GM19438 (cell line): ENCODE results near the gene CTNND2.

ENCODE experiments used
- ATAC-seq: cut with Tn5 transposase; IDR thresholded peaks from one replicate; pipeline ENCODE4 v1.9.1; 2021; ENCODE audit warnings: low read depth; ENCODE audit not compliant: unreplicated experiment

Gene CTNND2

DNA sequence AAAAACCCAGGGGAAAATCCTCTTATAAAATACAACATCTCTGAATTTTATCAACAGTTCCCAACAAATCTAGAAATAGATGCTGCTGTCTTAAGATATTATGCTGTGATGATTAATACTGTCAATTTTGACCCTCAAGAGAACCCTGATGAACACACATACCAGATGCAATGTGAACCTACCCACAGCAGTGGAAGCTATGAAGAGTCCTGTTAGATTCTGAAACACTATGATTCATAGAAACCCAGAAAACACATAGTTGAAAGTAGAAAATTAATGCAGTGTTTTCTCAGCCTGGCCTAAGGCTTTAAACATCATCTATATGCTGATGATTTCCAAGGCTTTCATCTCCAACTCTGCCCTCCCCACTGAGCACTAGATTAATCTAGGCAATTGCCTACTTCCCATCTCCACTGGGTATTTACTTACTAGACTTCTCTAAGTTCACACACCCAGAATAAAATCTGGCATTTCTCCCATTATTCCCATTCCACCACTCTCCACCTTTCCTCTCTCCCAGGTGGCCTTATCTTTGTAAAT, 296.2 kb downstream of the CTNND2 start:
- no peak for ATAC-seq

DNA sequence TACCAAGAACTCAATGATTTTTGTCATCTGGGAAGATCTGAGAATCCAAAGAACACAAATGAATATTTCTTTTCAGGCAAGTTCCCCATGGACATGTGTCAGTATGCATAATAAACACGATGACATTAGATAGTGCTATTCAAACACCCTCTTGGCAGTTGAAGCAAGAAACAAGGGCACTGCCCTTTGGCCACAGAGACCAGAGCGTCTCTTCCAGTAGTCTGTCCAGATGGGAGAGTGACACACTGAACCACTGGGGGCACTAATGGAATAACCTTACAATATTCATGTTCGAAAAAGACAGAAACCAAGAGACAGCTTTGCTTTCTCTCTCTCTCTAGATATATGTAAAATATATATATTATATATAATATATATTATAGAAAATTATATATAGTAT, 301.9 kb downstream of the CTNND2 start:
- no peak for ATAC-seq

DNA sequence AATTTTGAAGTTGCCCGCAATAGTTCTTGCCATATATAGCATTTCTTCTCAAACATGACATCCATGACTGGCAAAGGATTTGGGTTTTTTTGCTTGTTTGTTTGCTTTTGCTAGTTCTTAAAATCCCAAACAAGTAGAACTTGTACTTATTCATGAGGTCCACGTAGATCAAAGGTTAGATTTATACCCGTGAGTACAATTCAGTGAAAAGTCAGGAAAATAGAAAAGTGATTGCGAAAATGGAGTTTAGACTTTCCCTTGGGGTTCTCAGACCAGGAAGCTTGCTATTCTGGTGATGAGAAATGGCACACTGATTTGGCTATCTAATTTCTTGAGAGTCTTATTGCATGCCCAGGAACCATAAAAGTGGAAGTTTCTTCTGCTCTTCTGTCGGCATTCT, 304.7 kb downstream of the CTNND2 start:
- ATAC-seq: no peak

DNA sequence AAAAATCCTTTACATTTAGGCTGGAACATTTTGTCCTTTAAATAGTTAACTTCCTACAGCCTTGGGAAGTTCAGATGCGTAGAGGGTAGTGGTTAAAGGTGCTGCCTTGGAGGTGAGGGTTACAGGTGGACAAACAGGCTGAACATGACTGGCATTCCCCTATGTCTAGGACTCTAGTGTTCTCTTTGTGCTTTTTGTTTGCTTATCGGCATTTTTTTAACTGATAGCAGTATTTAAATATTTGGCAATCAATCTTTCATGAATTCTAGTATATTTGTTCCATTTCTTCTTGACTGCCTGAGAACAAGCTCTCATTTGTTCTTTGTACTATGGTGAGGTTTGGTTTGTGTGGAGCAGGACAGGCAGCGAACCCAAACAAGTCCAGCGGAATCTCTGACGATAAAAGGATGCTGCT, 307.6 kb downstream of the CTNND2 start:
- no peak for ATAC-seq

DNA sequence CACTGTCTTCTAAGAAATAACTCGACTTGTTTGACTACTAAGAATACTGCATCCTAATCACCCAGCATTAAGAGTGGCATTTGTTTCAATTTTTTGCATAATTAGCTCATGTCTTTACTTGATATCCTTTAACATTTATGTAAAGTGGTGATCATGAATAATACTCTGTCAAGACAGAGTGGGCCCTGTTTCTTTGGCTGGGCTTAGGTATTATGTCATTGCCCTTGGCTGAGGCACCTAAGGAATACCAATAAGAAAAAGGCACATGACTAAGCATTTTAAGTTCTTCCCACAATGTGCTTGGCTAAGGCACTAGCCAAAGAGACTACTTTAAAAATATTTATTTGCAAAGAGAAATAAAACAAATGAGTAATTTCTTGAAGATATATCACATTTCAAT, 308.1 kb downstream of the CTNND2 start:
- ATAC-seq: no peak

DNA sequence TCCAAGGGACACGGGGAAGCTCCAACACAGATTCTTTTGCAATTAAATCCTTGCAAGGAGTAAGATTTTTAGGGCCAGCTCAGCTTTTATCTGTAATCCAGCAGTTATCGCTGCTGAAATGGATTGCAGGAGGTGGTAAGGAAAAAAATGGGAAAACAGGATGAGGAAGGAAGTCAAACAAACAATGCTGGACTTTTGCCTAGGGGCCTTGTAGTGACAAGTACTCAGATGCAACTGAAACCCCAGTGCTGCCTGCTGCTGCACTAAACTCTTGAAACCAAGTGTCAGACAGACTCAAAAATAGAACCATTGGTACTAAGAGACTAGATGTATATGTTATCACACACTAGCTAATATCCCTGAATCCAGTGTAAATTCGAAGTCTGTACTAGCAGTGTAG, 309.2 kb downstream of the CTNND2 start:
- no peak for ATAC-seq

DNA sequence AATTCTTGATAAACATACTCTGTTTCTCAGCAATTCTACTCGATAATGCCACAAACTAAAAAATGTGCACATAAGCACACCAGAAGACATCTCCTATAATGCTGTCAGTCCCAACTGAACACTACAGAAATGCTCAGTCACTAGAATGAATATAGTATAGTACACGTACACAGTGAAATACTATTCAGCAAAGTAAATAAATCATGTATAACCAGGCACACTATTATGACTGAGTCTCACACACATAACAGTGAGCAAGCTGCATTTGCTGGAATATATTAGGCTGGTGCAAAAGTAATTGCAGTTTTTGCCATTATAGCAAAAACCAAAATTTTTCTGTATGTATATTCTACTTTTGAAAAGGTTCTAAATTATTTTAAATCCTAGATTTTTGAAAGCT, 310.2 kb downstream of the CTNND2 start:
- no peak for ATAC-seq

DNA sequence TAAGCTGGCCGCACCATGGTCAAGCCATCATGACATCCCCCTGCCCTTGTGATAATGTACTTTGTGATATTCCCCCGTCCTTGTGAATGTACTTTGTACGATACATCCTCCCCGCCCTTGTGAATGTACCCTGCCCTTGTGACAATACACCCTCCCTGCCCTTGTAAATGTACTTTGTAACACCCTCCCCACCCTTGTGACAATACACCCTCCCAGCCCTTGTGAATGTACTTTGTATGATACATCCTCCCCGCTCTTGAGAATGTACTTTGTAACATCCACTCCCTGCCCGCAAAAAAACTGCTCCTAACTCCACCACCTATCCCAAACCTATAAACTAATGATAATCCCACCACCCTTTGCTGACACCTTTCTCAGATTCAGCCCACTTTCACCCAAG, 313.8 kb downstream of the CTNND2 start:
- no peak for ATAC-seq

DNA sequence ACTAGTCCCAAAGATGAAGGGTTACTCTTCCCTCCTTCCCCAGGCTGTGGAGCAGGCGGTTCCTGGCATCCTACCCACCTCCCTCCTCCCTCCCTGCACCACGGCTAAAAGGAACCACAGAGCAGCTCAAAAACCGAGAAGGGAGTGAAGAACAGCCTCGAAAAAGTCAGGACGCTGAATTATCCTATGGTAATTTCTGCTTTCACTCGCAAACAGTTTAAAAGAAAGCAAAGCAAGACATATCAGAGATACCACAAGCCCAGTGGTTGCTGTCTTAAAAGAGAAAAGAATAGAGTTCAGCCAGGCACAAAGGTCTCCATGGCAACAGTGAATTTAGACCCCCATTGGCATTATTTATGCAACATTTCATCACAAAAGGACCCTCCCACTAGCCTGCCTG, 315.4 kb downstream of the CTNND2 start:
- ATAC-seq: no peak

DNA sequence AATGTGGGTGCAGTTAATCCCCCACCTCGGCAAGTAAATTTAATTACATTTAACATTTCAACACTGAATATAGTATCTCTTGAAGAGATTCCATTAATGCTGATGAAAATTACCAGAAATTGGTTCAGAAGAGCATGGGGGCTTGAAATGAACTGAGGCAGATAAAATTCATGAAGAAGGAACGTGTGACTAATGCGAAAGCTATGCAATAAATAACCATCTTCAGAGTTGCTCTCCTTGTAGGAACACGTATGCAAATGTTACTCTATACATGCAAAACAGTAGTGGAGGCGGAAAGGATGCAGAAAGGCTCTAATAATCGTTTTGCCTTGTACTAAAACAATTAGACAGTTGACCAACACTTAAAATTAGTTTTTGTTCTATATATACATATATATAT, 320.2 kb downstream of the CTNND2 start:
- no peak for ATAC-seq

DNA sequence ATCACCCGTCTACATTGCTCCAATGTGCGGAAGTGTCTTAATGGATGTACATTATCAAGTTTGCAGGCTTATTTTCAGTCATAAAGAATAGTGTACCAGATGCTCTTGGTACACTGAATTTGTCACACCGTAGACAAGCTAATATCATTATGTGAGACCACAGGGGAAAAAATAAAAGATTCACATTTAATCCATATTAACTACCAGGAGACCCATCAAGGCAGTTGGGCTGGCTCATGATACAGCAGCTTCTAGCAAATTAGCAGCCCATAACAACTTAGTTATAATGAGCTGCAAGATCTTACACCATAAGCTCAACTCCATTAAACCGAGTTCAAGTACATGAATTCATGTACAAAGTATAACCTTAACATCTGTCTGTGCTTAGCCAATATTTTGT, 324.9 kb downstream of the CTNND2 start:
- ATAC-seq: no peak

DNA sequence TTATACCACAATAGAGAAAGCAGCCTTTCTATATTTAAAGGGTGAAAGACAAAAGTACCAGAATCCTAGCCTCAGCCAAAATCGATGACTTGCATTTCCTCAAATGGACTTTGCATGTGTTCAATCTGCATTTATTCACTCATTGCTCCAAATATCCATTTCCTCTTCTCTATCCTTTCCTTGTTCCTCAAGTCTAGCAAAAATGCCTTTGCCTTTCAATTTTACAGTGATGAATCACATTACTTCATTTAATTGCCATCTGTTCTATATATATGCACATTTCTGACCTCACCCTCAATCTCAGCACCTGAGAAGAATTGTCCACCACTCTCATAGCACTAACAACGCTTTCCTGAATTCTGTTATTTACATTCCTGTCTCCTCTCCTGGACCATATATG, 329.5 kb downstream of the CTNND2 start:
- no peak for ATAC-seq

DNA sequence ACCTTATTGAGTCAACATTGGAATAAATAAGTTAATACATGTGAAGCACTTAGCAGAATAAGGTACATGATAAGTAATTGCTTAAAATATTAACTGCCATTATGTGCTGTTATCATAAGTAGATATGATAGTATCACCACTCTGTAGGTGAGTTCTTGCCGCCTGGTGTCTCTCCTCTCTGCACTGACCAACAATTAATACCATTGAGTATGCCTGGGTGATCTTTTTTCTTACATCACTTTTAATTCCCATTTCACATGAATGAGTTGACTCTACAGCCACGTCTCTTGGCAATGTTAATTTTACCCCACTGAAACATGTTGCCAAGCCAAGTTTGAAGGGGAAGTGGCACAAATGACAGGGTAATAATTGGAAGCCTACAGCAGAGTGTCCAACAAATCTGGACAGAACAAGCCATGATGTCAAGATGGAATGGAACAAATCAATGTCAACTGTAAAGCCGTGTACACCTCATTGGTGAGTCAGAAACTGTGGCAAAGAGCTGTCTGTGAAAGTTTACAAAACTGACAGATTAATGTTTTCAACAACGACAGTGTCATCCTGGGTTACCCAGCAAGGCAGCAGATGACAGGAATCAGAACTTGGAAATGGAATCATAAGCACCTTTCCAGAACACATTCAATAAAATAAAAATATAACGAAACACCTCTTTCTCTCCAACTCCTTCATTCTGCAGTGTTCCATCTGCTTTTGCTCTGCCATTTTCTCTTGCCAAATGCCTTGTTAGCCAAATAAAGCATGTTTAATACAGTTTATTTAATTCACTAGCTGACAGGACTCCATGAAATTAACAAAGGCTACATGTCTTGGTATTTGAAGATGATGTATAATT, 330.9 kb downstream of the CTNND2 start:
- no peak for ATAC-seq

DNA sequence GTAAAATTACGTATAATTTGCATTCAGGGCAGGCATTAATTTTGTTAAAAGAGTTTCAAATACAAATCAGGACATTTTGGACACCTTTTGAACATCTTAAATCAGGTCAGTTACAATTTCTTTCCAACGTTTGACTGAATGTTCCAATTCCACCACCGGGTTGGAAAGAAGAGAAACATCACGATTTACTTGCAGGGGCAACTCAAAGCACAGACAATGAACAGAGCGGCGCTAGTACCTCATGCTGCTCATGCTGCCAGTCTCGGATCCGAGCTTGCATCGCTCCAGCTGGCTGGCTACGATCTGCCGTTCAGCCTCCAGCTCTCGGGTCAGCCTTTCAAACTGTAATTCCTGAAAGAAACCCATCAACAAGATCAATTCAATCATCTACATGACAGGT, 339.5 kb downstream of the CTNND2 start:
- ATAC-seq: no peak

DNA sequence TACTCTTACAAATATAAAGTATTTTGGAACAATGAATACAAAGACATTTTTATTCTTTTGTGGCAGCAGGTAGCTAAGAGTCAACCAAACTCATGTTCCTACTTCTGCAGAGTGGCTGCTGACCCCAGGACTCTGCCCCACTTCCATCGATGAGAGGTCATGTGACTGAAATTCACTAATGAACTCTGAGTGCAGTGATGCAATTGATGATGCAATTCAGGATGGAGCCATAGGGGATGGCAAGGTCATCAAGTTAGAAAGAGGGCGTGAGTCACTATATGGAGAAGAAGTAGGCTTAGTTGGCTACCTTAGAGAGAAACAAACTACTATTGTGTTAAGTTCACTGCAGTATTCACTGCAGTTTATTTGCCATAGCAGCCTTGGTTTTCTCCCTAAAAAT, 340.4 kb downstream of the CTNND2 start:
- no peak for ATAC-seq

DNA sequence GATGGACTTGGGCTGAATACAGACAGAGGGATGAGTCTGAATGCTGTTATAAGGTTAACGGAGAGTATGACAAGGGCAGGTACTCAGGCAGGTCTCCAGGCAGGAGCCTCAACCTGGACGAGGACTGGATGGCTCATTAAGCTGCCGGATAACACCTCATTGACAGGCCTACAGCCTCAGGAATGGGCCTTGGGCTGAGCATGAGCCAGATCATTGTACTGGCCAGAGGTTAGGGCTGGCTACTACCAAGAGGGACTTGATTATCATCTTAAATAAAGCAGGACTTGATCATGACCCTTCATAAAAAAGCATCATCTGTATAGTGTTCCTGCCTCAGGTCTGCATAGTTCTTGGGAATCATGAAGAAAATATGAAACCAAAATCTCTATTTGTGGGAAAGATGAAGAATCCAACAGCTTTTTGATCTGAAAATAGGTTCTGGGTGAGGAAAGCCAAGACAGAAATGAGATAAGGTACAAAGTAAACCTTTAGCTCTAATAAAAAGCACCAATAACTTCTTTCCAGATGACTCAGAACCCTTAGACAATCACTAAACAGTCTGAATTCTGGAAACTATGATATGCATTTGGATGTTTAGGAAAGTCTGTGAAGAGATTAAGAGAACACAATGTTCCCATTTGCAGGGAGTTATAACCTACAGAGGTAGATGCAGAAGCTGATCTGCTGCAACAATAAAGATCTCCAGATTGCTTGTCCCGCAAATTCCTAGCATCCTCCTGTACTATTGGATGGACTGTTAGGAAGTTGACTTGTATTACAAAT, 343.1 kb downstream of the CTNND2 start:
- ATAC-seq: no peak

DNA sequence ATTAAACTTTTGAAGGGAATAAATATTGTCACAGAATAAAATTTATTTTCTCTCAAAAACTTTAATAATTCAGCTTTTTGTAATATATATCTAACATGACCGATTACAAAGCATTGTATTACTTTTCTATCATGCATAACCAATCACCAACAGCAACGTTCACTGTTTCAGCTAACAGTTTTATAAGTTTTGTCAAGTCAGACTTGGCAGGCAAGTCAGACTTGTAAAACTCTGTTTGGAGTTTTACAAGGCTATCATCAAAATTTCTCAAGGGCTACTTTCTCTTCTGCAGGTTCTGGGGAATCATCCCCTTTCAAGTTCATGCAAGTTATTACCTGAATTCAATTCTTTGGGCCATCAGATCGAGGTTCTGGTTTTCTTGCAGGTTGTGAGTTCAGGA, 347.2 kb downstream of the CTNND2 start:
- no peak for ATAC-seq

DNA sequence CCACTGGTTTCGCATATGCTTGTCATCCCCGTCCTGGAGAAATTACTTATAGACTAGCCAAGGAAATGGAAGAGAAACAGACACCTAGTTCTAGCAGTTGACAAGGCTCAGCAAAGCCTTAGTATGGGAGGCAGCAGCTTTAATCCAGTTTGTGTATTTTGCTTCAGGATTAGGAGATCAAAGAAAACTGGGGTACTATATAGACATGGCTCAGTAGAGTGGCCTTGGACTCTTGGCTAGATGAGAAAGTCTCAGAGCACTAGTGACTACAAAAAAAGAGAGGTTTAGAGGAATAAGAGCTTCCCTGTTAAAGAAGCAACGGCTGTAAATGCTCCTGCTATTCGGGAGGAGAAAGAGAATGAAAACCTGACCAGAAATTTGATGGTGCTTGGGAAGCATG, 349.1 kb downstream of the CTNND2 start:
- no peak for ATAC-seq

DNA sequence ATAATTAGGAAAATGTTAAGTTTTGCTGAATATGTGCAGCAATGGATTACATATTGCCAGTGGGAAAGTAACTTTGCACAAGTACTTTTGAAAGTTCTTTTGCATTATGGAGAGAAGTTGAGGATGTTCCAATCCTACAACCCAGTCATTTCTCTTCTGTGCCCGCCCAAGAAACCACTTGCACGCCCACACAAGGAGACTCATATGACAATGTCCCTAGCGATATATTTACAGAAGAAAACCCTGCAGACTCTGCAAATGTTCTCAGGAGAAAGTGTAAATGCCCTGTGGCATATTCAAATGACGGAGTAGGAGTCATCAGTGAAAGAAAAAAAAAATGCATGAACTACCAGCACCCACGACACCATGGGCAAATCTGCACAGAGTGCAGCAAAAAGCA, 356.5 kb downstream of the CTNND2 start:
- no peak for ATAC-seq

DNA sequence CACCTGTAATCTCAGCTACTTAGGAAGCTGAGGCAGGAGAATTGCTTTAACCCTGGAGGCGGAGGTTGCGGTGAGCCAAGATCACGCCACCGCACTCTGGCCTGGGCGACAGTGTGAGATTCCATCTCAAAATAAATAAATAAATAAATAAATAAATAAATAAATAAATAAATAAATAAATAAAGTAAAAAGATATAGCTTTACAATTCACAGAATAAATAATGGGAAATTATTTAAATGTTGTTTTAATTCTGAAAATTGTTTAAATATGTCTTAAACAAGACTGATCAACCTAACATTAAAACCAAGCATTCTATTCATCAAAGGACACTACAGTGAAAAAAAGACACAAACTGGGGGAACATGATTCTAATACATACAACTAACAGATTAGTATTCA, 357.1 kb downstream of the CTNND2 start:
- no peak for ATAC-seq

DNA sequence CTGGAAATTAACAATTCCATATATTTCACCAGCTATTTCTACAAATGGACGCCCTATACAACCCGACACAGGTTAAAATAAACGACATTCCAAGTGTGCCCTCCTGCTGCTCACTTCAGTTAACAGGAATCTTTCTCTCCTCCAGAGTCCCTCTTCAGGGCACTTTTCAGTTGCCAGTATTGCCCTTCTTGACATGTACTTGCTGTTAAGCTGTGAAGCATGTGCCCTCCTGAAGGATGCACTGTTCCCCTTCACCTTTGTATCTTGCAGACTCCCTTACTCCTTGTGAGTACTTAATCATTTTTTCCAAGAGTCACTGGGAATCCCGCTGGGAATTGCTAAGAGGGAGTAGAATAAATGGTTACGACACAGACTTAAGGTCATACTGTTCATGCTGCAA, 364.1 kb downstream of the CTNND2 start:
- no peak for ATAC-seq
